GM12878 (cell line): ENCODE data around the gene UAP1L1. TPM values are rescaled to one million over a fixed set of nuclear protein-coding genes. Genes with fewer than 3 reads are reported as not detected.
A peak's percentile ranks its signal among the peaks of the same experiment; 100 is the strongest.

Source experiments
- ATAC-seq: fragments of 200-7000 bp; cut with Tn5 transposase; 3 replicates; pipeline ENCODE4 v1.9.1; 2020; ENCODE audit warnings: mild to moderate bottlenecking, moderate library complexity
- BruUV-seq: library from RNA; stranded (reverse); fragments of 400-500 nt; replicated peaks from 2 replicates; lab custom pipeline; 2021; lab: Mats Ljungman, UMichigan
- CTCF ChIA-PET: fragments of 300-600 bp; sonication (Branson Sonifier 250); formaldehyde crosslinking; extraction: SDS; loops from one replicate; lab custom pipeline; 2021; ENCODE audit warnings: inconsistent platforms; lab: Yijun Ruan, JAX
- POLR2A ChIA-PET: fragments of 350-600 bp; formaldehyde crosslinking; extraction: SDS; loops from one replicate; lab custom pipeline; 2021; ENCODE audit warnings: inconsistent platforms; lab: Charles Lee
- RAD21 ChIA-PET: fragments of 300-600 bp; sonication (Branson Sonifier 250); formaldehyde crosslinking; loops from one replicate; lab custom pipeline; 2023; ENCODE audit warnings: antibody characterized with exemption; ENCODE audit not compliant: unreplicated experiment; lab: Charles Lee
- SMC1A ChIA-PET: fragments of 300-600 bp; sonication (Branson Sonifier 250); formaldehyde crosslinking; loops from one replicate; lab custom pipeline; 2023; ENCODE audit not compliant: unreplicated experiment, uncharacterized antibody; lab: Charles Lee
- DNase-seq: peaks from one replicate; pipeline ENCODE4 v3.0.0-alpha.2; 2011; ENCODE audit warnings: low read depth, low spot score
- FAIRE-seq: peaks from 3 replicates; lab custom pipeline; 2011; peaks lifted over from hg19 to GRCh38; lab: Jason Lieb, UNC
- H2AFZ ChIP-seq: 2 replicates; pipeline ENCODE4 v1.6.0; 2011; ENCODE audit warnings: low read depth, low read length, control low read depth; ENCODE audit not compliant: control insufficient read depth
- H3K27ac ChIP-seq: 2 replicates; pipeline ENCODE4 v1.5.1; 2011; ENCODE audit warnings: control low read depth; ENCODE audit not compliant: control insufficient read depth, insufficient read depth
- H3K27me3 ChIP-seq, 2 experiments: replicated peaks in 1 of 2; 2 replicates each; pipeline versions ENCODE4 v1.6.0 to v1.6.1; 2011; ENCODE audit warnings: low read length in 1 of 2; ENCODE audit not compliant: control insufficient read depth in 2 of 2, insufficient read depth in 2 of 2
- H3K36me3 ChIP-seq, 2 experiments: 2 replicates each; pipeline ENCODE4 v1.5.1; 2011; ENCODE audit warnings: low read length in 1 of 2; ENCODE audit not compliant: control insufficient read depth in 2 of 2, insufficient read depth in 2 of 2
- H3K4me1 ChIP-seq: 2 replicates; pipeline ENCODE4 v1.6.1; 2011; ENCODE audit warnings: mild to moderate bottlenecking, low read length, moderate library complexity, mixed read lengths; ENCODE audit not compliant: control insufficient read depth, insufficient read depth
- H3K4me2 ChIP-seq: 2 replicates; pipeline ENCODE4 v1.6.0; 2011; ENCODE audit warnings: control low read depth; ENCODE audit not compliant: control insufficient read depth, insufficient read depth
- H3K4me3 ChIP-seq: fragments of 200-600 bp; sonication (generic); 2 replicates; pipeline ENCODE4 v1.5.1; 2016
- H3K79me2 ChIP-seq: 2 replicates; pipeline ENCODE4 v1.6.0; 2011; ENCODE audit warnings: low read length; ENCODE audit not compliant: control insufficient read depth, insufficient read depth
- H3K9ac ChIP-seq: 2 replicates; pipeline ENCODE4 v1.8.0; 2011; ENCODE audit warnings: low read length, control low read depth, mixed read lengths; ENCODE audit not compliant: control insufficient read depth, insufficient read depth
- H3K9me3 ChIP-seq: replicated peaks from 3 replicates; pipeline ENCODE4 v1.5.1; 2011; ENCODE audit warnings: mild to moderate bottlenecking, low read length; ENCODE audit not compliant: control insufficient read depth, insufficient read depth
- H4K20me1 ChIP-seq: 2 replicates; pipeline ENCODE4 v1.6.0; 2011; ENCODE audit not compliant: control insufficient read depth, insufficient read depth
- EGR1 ChIP-seq, 2 experiments: IDR thresholded peaks; 1 replicate in 1 of 2; 2 replicates in 1 of 2; pipeline ENCODE4 v1.6.1; 2011 to 2012; ENCODE audit warnings: low read depth in 2 of 2, low read length in 2 of 2, borderline replicate concordance in 1 of 2, mild to moderate bottlenecking in 1 of 2, moderate library complexity in 1 of 2
- RCOR1 ChIP-seq: conservative IDR thresholded peaks from 2 replicates; pipeline ENCODE4 v1.6.1; 2012; ENCODE audit warnings: low read depth, low read length, improper control_type of control experiment
- RUNX3 ChIP-seq: IDR thresholded peaks from 2 replicates; pipeline ENCODE4 v1.6.1; 2012; ENCODE audit warnings: low read length, inconsistent platforms
- WGBS: methylation state at CpG from one replicate; pipeline ENCODE4 v1.1.6; 2016; ENCODE audit warnings: low lambda C conversion rate; ENCODE audit not compliant: insufficient replicate concordance, insufficient coverage; ENCODE audit errors: missing lambda C conversion rate; 5-methylcytosine and 5-hydroxymethylcytosine counted together
- in situ Hi-C: fragments of 300-500 bp; cut with MboI; formaldehyde crosslinking; loops from 9 replicates; pipeline ENCODE4 v1.14.3; 2018; ENCODE audit warnings: mixed read lengths
- intact Hi-C: fragments of 100-400 bp; cut with micrococcal nuclease; formaldehyde crosslinking; loops from one replicate; pipeline ENCODE4 v1.14.2; 2022; ENCODE audit not compliant: unreplicated experiment
- polyA plus RNA-seq, 11 experiments: library from polyadenylated mRNA; depleted of rRNA in 4 of 11; unstranded in 6 of 11; stranded (reverse) in 5 of 11; fragments of >200 nt; fragmentation: Nextera tagmentation in 4 of 11; fragmentation: Illumina TruSeq in 1 of 11; extraction: Ambion mirVana in 4 of 11; extraction: Trizol in 1 of 11; gene quantifications; 1 replicate in 1 of 11; 2 replicates in 10 of 11; pipeline versions ENCODE4 v1.2.1 to v1.2.3, GENCODE V29; 2011 to 2016; ENCODE audit warnings: inconsistent platforms in 2 of 11, missing spikeins in 2 of 11, low read depth in 1 of 11
- total RNA-seq, 4 experiments: library from RNA; depleted of rRNA in 3 of 4; stranded (reverse); fragments of >200 nt in 3 of 4; fragmentation: Illumina TruSeq in 1 of 4; extraction: Trizol in 1 of 4; gene quantifications; 2 replicates each; pipeline versions ENCODE4 v1.2.1 to v1.2.3, GENCODE V29; 2013 to 2021

Gene UAP1L1
- total and polyA plus RNA-seq, 10 of the 15 experiments (the other 5 are each of a cell fraction or from before 2014, with no cell fraction given), result 0.29 to 15.7 (median 5.8) TPM

DNA sequence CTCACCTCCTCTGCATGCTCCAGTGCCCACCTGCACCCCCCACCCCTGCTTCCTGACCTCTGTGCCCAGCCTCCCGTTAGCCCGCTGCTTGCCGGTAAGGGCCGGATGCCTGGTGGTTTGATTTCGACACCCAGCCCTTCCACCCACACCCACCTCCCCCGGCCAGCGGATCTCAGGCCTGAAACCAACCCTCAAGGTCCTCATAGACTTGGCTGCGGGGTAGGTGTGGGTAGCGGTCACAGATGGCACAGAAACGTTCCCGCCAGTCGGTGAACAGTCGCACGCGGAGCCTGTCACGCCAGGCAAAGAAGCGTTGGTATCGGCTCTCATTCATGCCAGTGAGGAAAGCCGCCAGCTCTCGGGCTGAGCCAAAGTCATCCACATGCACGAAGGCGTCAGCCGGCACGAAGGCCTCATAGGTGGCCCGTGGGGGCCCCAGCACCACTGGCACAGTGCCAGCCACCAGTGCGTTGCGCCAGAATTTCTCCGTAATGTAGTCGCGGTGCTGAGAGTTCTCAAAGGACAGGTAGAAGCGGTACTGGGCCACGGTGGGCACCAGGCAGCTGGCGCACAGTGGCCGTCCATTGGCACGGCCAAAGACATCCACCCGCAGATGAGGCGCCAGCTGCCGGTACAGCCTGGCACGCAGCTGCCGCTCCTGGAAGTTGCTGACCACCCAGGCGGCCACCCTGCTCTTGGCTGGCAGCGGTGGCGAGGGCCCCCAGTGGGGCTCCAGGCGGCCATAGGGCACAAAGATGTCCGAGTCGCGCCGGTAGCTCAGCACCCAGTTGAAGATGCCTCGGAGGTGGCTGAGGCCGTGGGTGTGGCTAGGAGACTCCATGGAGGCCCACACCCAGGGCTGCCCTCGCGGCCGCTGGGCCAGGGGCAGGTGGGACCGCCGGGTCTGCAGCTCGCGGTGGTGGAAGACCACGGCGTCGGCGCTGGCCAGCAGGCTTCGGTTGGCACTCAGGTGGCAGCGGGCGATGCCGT, 46.5 kb upstream of the UAP1L1 start:
- Histone ChIP-seq H3K9ac (no peak overlapping the region), H4K20me1 (no peaks in the 10 kb centered on the region), H3K36me3 (no peaks in the 10 kb centered on the region), H3K27me3 (peaks cover 0 to 2% of the 10 kb centered on the region in 2 experiments; a peak in 2 of 4 replicates), H3K79me2 (no peaks in the 10 kb centered on the region), H3K9me3 (no peaks in the 10 kb centered on the region), H3K27ac (no peak overlapping the region), H3K4me2 (peak overlapping the region; percentile 30; the same call in 1 of the 2 replicates), H3K4me1 (peaks cover 50% of the 10 kb centered on the region), H2AFZ (no peak overlapping the region), H3K4me3 (no peak overlapping the region)
- DNase-seq (peak; percentile 42), ATAC-seq (no peak), FAIRE-seq (no peak)
- WGBS, result 3% methylated on average over 65 of the region's 65 CpGs
- ChIA-PET RAD21 (interaction anchor here (0.5 to 2.1 kb wide), 4 partner anchors 37 to 264 kb away, joined by 3 to 15 read pairs (median 4); no protein-coding TSS in a partner anchor), CTCF (interaction anchor here (1.1 to 4.7 kb wide), 13 partner anchors 16 to 243 kb away, joined by 4 to 65 read pairs (median 7); partner anchors contain the start of genes AJM1, C8G, CLIC3 and PAXX), SMC1A (interaction anchor here (2.1 to 5.2 kb wide), 2 partner anchors 83 kb away, joined by 14 to 77 read pairs; no protein-coding TSS in a partner anchor), POLR2A (interaction anchor here (0.5 kb wide), 1 partner anchor 11 kb away, joined by 4 read pairs; no protein-coding TSS in a partner anchor)
- TF ChIP-seq RUNX3 (peak; percentile 55), EGR1 (IDR thresholded peaks at IDR 0.05; ENCODE audit: borderline replicate concordance in 1 of 2, low read depth in 2 of 2, low read length in 2 of 2) (peak in 1 of 2 experiments; percentile 61; a peak in 2 of 3 replicates), RCOR1 (no peak)
- BruUV-seq, result no TSS peak
- intact Hi-C loops (no loop called here), in situ Hi-C loops (no loop called here)
